Right ventricle myocardium superior (tissue), 1 donor: Measurements from ENCODE around the gene TNFRSF6B. TPM values are rescaled to one million over a fixed set of nuclear protein-coding genes. Genes with fewer than 3 reads are reported as not detected.
A peak's percentile ranks its signal among the peaks of the same experiment; 100 is the strongest.

Experiments
- ATAC-seq: fragments of 200-7000 bp; cut with Tn5 transposase; one replicate; pipeline ENCODE4 v1.9.1; 2020; ENCODE audit warnings: mild to moderate bottlenecking; ENCODE audit not compliant: poor library complexity
- DNase-seq: peaks from one replicate; pipeline ENCODE4 v3.0.0-alpha.2; 2020
- intact Hi-C: fragments of 100-400 bp; cut with DNase I; formaldehyde crosslinking; loops from one replicate; pipeline ENCODE4 v1.11.2; 2022
- total RNA-seq: library from RNA; stranded (reverse); fragmentation: NEBNext Ultra II Directional; extraction: Animal tissue kit (Norgen Biotek cat#: 25700); gene quantifications from one replicate; pipeline ENCODE4 v1.2.1, GENCODE V29; 2021
- donor health status: DM: no; HTN: yes; CAD: no; lungs with severe emphysema.

Gene TNFRSF6B
- total RNA-seq, 1 donor from 2014 or later = 0.32 TPM

DNA sequence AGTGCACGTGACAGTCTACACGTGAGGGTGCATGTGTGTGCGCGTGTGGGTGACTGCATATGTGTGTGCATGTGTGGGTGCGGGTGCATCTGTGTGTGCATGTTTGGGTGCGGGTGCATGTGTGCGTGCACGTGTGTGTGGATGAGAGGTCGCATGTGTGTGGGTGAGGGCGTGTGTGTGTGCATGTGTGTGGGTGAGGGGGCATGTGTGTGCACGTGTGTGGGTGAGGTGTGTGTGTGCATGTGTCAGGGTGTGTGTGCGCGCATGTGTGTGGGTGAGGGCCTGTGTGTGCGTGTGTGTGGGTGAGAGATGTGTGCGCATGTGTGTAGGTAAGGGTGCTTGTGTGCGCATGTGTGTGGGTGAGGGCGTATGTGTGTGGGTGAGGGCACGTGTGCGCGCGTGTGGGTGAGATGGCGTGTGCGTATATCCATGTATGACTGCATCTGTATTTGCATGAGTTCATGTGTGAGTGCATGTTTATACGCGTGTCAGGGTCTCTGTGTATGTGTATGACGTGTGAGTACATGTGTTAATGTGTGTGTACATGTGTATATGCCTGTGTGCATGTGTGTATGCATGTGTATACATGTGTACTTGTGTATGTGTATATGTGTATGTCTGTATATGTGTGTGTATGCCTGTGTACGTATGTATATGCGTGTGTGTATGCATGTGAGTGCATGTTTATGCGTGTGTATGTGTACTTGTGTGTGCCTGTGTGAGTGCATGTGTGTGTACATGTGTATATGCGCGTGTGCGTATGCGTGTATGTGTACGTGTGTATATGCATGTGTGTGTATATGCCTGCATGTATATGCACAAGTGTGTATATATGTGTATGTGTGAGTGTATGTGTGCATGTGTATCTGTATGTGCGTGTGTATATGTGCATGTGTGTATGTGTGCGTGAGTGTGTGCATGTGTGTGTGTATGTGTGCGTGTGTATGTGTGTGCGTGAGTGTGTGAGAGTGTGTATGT lies 36.0 kb downstream of the TNFRSF6B start:
- no peak for DNase-seq
- no peak for ATAC-seq
- intact Hi-C loops = no loop called here

DNA sequence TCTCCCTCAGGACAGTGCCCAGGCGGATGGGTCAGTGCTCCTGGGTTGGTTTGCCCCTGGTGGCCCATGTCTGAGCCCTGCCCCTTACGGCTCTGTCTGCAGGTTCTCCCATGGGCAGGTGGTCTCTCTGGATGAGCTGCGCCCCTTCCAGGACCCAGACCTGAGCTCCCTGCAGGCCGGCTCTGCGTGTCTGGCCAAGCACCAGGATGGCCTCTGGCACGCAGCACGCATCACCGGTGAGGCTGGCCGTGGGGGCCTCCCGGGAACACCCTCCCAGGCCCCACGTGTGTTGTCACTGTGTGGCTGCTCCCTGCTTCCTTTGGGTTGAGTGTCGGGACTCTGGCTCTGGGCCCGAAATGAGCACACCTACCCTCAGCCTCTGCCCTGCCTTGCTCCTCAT lies 36.7 kb downstream of the TNFRSF6B start:
- intact Hi-C loops = no loop called here
- no peak for ATAC-seq
- no peak for DNase-seq

DNA sequence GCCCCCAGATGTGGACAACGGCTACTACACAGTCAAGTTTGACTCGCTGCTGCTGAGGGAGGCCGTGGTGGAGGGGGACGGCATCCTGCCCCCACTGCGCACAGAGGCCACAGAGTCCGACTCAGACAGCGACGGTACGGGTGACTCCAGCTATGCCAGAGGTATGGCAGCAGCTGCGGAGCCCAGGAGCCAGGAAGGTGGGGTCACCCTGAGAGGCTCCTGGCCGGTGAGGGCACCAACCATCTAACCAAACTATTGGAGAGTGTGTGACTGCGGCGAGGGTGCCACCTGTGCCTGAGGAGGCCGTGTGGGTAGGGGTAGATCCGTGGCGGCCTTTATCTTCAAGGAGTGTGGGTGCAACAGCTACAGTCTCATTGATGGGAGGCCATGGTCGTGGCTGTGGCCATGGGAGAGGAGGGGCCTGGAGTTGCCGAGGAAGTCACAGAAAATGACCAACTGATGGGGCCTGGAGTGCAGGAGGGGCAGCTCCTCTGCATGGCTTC lies 37.2 kb downstream of the TNFRSF6B start:
- no peak for DNase-seq
- ATAC-seq = no peak
- intact Hi-C loops = no loop called here

DNA sequence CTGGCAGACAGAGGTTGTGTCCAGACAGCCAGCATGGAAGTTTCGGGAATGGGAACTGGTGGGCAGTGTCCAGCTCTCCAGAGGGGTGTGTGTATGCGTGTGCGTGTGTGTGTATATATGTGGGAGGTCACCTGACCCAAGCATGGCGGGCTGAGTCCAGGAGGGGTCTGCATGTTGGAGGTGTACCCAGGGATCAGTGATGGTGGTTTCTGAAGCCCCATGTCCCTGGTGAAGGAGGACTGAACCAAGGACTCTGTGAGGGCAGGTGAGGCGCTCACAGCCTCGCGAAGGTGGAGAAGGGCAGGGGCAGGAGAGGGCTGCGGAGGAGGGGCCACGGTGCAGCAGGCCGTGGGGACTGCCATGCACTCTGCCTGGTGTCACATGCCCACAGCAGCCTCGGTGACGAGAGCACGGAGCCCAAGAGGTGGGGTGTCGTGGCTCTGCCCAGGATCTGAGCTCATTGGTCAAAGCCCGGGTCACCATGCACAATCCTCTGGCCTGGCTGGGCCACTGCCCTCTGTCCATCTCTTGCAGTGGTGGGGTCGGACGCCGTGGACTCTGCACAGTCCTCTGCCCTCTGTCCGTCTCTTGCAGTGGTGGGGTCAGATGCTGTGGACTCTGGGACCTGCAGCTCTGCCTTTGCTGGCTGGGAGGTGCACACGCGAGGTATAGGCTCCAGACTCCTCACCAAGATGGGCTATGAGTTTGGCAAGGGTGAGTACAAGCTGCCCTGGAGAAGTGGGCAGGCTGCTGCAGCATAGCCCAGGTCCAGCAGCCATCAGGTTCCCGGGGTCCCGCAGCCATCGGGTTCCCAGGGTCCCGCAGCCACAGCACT lies 37.9 kb downstream of the TNFRSF6B start:
- DNase-seq = no peak
- intact Hi-C loops = no loop called here
- ATAC-seq = no peak

DNA sequence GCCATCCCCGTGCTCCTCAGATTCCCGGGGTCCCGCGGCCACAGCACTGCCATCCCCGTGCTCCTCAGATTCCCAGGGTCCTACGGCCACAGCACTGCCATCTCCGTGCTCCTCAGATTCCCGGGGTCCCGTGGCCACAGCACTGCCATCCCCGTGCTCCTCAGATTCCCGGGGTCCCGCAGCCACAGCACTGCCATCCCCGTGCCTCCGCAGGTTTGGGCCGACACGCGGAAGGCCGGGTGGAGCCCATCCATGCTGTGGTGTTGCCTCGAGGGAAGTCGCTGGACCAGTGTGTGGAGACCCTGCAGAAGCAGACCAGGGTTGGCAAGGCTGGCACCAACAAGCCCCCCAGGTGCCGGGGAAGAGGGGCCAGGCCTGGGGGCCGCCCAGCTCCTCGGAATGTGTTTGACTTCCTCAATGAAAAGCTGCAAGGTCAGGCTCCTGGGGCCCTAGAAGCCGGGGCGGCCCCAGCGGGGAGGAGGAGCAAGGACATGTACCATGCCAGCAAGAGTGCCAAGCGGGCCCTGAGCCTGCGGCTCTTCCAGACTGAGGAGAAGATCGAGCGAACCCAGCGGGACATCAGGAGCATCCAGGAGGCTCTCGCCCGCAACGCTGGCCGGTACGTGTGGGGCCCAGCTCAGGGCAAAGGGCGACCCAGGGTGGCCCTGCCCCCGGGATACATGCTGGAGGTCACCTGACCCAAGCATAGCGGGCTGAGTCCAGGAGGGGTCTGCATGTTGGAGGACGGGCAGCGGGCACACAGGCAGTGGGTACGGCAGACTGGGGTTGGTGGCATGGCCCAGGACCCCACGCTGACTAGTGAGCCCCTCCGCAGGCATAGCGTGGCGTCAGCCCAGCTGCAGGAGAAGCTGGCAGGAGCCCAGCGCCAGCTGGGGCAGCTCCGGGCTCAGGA lies 38.8 kb downstream of the TNFRSF6B start:
- intact Hi-C loops = no loop called here
- DNase-seq = no peak
- ATAC-seq = no peak

DNA sequence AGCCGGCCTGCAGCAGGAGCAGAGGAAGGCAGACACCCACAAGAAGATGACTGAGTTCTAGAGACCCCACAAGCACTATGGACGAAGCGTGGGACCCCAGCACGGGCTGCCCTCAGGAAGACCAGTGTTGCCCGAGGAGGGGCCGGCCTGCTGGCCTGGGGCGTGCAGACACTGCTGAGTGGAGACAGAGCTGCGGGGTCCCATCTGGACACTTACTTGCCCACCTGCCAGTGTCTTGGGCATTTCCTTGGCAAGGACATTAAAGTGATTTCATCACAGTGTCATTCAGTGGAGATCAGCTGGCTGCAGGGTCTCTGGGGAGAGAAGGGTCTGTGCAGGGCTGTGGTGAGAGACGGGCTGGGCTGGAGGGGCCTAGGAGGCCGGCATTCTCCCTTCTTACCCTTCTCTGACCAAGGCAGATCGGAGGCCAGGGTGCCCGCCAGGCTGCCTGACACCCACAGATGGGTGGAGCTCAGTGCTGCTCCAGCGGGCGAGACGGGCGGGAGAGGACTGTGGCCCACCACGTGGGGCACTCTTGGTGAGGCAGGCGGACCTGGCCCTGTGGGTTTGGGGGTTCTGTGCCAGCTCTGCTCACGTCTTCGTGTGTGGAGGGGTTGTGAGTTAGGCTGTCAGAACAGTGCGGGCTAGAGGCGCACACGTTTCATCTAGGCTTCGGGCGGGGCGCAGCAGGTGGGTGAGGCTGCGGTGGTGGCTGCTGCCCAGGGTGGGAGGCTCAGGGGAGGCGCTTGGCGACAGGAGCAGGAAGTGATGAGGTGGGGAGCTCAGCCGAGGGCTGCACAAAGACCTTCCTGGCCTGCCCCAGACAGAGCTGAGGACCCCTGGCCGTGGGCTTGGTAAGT lies 39.6 kb downstream of the TNFRSF6B start, which contains the start of gene LIME1:
TSS of gene LIME1 (plus strand) at position 806 of the 860 bp plus-strand sequence. CDS start 886 bp downstream, outside the sequence.
- ATAC-seq (no peak), DNase-seq (no peak)
- intact Hi-C loops = no loop called here

DNA sequence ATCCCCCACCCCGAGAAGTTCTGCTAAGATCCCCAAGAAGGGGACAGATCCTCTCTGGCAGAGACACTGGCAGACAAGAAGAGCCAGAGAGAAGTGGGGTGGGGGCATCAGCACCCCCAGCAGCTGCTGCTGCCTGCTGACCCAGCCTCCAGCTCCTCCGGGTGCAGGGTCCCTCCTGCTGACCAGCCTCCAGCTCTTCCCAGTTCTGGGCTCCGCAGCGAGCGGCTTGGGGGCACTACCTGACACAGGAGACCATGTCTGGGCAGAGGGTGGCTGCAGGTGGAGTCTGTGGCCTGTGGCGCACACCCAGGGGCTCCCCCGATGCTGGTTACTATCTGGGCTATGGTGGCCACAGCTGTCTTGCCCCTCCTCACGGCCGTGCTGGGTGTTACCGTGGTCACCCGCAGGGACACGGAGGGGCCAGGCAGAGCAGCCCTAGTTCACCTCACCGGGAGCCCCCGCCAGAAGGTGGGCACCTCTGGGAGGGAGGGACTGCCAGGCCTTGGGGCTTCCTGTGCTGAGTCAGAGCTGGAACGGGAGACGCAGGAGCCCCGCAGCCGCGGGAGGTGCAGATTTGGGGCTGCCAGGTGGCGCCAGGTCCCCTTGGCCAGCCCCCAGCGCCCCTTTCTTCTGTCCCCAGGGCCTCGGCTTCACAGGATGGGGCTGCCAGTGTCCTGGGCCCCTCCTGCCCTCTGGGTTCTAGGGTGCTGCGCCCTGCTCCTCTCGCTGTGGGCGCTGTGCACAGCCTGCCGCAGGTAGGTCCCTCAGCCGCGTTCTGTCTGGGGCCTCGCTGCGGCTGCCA lies 40.6 kb downstream of the TNFRSF6B start:
- ATAC-seq (no peak), DNase-seq (no peak)
- intact Hi-C loops = no loop called here

DNA sequence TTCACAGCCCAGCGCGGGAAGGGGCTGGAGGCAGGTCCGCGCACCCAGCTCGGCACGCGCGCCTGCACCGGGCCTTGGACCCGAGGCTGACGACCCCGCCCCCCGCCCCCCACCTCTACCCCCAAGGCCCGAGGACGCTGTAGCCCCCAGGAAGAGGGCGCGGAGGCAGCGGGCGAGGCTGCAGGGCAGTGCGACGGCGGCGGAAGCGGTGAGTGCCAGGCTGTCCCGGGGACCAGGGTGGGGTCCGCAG lies 41.2 kb downstream of the TNFRSF6B start:
- no peak for ATAC-seq
- intact Hi-C loops = no loop called here
- no peak for DNase-seq

DNA sequence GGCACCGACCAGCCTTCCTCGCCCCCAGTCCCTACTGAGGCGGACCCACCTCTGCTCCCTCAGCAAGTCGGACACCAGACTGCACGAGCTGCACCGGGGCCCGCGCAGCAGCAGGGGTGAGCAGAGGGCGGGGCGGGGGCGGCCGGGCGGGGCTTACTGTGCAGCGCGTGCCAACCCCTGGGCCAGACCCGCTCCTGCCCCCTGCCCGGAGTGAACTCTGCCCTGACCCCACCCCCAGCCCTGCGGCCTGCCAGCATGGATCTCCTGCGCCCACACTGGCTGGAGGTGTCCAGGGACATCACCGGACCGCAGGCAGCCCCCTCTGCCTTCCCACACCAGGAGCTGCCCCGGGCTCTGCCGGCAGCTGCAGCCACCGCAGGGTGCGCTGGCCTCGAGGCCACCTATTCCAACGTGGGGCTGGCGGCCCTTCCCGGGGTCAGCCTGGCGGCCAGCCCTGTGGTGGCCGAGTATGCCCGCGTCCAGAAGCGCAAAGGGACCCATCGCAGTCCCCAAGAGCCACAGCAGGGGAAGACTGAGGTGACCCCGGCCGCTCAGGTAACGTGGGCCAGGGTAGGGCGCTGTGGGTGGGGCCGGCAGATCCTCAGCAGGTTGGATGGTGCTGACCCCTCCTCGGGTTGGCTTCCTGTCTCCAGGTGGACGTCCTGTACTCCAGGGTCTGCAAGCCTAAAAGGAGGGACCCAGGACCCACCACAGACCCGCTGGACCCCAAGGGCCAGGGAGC lies 41.7 kb downstream of the TNFRSF6B start:
- intact Hi-C loops = no loop called here
- no peak for DNase-seq
- no peak for ATAC-seq

DNA sequence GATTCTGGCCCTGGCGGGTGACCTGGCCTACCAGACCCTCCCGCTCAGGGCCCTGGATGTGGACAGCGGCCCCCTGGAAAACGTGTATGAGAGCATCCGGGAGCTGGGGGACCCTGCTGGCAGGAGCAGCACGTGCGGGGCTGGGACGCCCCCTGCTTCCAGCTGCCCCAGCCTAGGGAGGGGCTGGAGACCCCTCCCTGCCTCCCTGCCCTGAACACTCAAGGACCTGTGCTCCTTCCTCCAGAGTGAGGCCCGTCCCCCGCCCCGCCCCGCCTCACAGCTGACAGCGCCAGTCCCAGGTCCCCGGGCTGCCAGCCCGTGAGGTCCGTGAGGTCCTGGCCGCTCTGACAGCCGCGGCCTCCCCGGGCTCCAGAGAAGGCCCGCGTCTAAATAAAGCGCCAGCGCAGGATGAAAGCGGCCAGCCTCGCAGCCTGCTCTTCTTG lies 42.3 kb downstream of the TNFRSF6B start:
- peak; percentile 53 for ATAC-seq
- intact Hi-C loops = no loop called here
- DNase-seq = peak; percentile 84

DNA sequence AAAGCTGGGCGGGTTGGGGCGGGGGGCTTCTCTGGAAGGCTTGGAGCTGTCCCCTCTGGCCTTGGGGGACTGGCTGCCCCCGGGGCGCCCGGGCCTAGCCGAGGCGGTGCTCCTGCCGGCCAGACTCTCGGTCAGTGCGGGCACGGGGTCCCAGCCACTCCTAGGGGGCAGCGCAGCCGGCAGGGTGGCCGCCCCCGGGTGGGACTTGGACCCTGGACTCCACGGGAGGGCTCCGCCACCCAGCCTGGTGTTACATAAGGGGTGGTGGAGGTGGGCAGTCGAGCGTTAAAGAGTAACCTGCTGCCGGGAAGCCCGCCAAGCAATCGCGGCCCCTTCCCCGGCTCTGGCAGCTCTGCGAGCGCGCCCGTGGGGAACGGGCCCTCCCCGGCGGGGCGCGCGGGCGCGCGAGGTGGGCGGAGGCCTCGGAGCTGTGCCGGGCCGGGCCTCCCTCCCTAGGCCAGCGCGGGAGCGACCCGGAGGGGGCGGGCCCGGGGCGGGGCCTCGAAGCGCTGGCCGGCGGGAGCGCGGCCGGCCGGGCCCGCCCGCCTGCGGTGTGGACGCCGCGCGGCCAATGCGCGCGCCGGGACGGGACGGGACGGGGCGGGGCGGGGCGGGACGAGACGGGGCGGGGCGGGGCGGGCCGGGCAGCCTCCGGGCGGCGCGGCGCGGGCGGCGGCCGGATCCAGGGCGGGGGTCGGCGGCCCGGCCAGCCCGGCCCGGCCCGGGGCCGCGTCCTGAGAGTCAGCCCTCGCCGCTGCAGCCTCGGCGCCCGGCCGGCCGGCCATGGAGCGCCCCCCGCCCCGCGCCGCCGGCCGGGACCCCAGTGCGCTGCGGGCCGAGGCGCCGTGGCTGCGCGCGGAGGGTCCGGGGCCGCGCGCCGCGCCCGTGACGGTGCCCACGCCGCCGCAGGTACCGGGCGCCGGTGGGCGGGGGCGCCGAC lies 42.9 kb downstream of the TNFRSF6B start, which contains the start of gene SLC2A4RG:
TSS of gene SLC2A4RG (plus strand) at position 647 of the 940 bp plus-strand sequence. CDS start at position 784, 137 bp downstream.
- intact Hi-C loops = no loop called here
- DNase-seq (peak; percentile 88), ATAC-seq (peak; percentile 68)

DNA sequence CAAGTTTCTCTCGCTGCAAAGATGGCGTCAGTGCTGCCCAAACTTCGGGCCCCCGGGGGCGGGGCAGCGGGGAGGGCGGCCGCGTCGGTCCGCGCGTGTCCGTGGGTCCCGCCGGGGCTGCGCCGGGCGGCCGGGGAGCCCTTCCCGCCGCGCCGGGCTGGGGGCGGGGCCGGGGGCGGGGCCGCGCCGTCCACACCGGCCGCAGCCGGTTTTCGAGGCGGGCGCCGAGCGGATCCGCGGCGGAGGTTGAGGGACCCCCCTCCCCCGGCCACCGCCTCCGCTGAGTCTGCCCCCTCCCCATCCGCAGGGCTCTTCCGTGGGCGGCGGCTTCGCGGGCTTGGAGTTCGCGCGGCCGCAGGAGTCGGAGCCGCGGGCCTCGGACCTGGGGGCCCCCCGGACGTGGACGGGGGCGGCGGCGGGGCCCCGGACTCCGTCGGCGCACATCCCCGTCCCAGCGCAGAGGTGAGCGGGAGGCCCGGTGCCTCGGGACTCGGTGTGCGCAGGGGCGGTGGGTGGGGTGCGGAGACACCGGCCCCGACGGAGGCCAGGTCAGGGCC lies 43.7 kb downstream of the TNFRSF6B start:
- peak; percentile 71 for DNase-seq
- intact Hi-C loops = no loop called here
- ATAC-seq = peak; percentile 8

DNA sequence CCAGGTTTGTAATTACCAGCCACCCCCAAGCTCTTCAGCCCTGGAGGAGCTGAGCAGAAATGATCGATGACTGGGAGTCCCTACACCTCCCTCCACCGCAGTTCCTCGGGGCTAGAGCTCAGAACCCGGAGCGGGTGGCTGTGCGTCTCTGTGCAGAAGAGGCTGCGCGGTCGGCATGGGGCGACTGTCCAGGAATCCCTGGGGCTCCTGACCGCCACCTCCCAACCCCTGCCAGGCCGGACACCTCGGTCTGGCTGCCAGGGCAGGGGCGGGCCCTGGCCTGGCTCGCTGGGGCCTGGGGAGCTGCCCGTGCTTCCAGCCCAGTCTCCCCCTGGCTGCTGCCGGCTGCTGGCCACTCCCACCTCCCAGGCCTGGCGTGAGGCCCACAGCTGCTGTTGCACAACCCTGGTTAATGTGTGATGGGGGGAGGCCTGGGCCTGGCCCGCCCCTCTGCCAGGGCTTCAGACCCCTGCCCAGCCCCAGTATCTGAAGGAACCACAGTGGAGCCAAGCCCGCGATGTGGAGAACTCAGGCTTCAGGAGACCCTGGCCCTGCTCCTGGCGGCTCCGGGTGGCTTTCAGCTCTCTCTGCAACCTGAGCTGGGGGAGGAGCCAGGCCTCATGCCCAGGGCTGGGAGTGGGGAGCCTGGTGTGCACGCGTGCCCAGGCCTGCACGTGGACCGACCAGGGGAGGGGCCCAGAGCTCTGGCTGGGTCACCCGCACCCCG lies 44.3 kb downstream of the TNFRSF6B start:
- intact Hi-C loops = no loop called here
- ATAC-seq (peak; percentile 81), DNase-seq (peak; percentile 97)

DNA sequence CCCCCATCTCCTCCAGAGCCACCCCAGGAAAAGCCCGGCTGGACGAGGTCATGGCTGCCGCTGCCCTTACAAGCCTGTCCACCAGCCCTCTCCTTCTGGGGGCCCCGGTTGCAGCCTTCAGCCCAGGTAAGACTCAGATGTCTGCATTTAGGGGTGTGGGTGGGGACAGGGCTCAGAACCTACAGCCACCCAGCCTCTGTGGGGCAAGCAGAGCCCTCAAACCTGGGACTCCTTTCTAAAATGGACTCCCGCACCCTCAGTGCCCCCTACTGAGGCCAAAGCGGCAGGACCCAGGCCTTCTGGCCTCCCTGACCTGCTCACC lies 44.9 kb downstream of the TNFRSF6B start:
- ATAC-seq = no peak
- intact Hi-C loops = no loop called here
- DNase-seq = no peak
